ENCODE results near the gene ZNHIT3. TPM values are rescaled to one million over a fixed set of nuclear protein-coding genes. Genes with fewer than 3 reads are reported as not detected.

The ZNHIT3 gene
- total RNA-seq, 2 experiments from 2014 or later: 46.5 to 50.5 TPM

DNA sequence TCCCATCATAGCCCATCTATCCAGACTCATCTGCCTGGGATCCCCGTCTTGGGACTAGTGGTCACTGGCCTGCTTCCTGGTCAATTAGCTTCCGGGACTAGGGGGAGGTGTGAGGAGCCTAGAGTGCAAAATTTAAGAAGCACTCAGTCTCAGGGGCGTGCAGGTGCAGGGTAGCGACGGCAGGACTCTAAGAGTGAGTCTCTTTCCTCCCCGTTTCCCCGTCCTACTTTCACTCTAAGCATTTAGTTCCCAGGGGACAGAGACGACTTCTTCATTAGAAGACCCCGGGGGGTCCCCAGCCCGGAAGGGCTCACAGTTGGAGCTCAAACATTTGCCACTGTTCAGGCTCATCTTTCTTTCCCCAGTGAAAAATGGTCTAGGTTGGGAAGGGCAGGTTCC lies 677 bp upstream of the ZNHIT3 start:
- peaks cover 9% of the 10 kb centered on the region for H3K27me3 Mint-ChIP-seq
- ChIA-PET POLR2A (interaction anchor here (1.5 to 2.0 kb wide), 4 partner anchors 9 to 60 kb away, joined by 3 to 14 read pairs (median 6); partner anchors contain the start of genes MYO19 and PIGW), CTCF (interaction anchor here (0.8 to 1.8 kb wide), 5 partner anchors 12 to 516 kb away, joined by 3 to 5 read pairs (median 3); partner anchors contain the start of genes MYO19 and PIGW)
- H3K4me1 Mint-ChIP-seq (ENCODE audit: low read depth): peaks cover 42% of the 10 kb centered on the region
- peak overlapping the region; percentile 100 for H3K27ac Mint-ChIP-seq
- DNase-seq: no peak
- peak overlapping the region; percentile 99 for H3K4me3 Mint-ChIP-seq
- peaks cover 24% of the 10 kb centered on the region for H3K36me3 Mint-ChIP-seq (ENCODE audit: low read depth)
- no peaks in the 10 kb centered on the region for H3K9me3 Mint-ChIP-seq
- ATAC-seq: no peak
- intact Hi-C loops (cut with micrococcal nuclease): no loop called here
- no peak for TF ChIP-seq CTCF (IDR thresholded peaks at IDR 0.05)

DNA sequence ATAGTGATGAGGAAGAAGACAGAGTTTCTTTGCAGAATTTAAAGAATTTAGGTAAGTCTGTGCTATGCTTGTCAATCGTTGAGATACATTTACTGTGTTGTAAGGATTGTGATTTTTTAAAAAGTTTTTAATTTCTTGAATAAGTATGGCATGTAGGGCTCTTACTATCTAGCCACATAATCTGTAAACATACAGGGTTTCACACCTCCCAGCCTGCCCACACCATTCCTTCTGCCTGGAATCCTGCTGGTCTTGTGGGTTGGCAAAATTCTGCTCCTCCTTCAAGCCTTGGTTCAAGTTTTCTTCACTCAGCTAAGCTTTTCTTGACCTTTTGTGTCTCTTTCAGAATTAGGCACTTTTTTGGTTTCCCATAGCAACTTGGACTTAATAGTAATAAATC lies 7.5 kb downstream of the ZNHIT3 start:
- no peak for TF ChIP-seq CTCF (IDR thresholded peaks at IDR 0.05)
- Mint-ChIP-seq H3K27ac (peak overlapping the region; percentile 51), H3K4me3 (no peak overlapping the region), H3K9me3 (no peaks in the 10 kb centered on the region), H3K27me3 (no peaks in the 10 kb centered on the region), H3K4me1 (ENCODE audit: low read depth) (peaks cover 20% of the 10 kb centered on the region), H3K36me3 (ENCODE audit: low read depth) (peaks cover 56% of the 10 kb centered on the region)
- POLR2A ChIA-PET: interaction anchor here (0.7 to 1.8 kb wide), 2 partner anchors 9 to 903 kb away, joined by 3 to 6 read pairs; no protein-coding TSS in a partner anchor
- intact Hi-C loops (cut with micrococcal nuclease): no loop called here
- CTCF ChIA-PET: interaction anchor here (1.3 kb wide), 1 partner anchor 11 kb away, joined by 3 read pairs; no protein-coding TSS in a partner anchor
- no peak for DNase-seq
- ATAC-seq: no peak

DNA sequence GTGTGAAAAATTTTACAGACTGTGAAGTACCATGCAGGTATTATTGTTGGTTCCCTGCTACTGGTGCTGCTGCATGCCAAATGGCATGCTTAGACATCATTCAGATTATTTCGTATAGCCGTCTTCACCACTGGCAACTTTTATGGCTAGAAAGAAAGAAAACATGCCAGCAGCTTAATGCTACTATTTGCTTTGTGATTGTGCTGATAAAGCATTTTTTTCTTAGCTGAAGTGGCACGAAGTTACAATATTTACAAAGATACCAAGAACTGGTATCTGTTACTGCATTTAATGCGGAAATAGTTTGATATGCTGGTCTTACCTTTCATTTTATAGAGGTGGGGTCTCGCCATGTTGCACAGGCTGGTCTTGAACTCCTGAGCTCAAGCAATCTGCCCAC lies 8.2 kb downstream of the ZNHIT3 start:
- ATAC-seq: no peak
- Mint-ChIP-seq H3K27ac (no peak overlapping the region), H3K9me3 (no peaks in the 10 kb centered on the region), H3K27me3 (no peaks in the 10 kb centered on the region), H3K4me3 (no peak overlapping the region), H3K36me3 (ENCODE audit: low read depth) (peaks cover 49% of the 10 kb centered on the region), H3K4me1 (ENCODE audit: low read depth) (peaks cover 15% of the 10 kb centered on the region)
- intact Hi-C loops (cut with micrococcal nuclease): no loop called here
- ChIA-PET CTCF (interaction anchor here (1.4 kb wide), 1 partner anchor 39 kb away, joined by 6 read pairs; the partner anchor contains the start of genes MYO19 and PIGW), POLR2A (interaction anchor here (0.7 to 1.8 kb wide), 6 partner anchors 9 to 685 kb away, joined by 3 to 6 read pairs (median 4); partner anchors contain the start of gene TAF15)
- DNase-seq: no peak
- TF ChIP-seq CTCF (IDR thresholded peaks at IDR 0.05): no peak

- Mint-ChIP-seq H3K27ac (peak overlapping the region; percentile 27), H3K9me3 (no peaks in the 10 kb centered on the region), H3K36me3 (ENCODE audit: low read depth) (peaks cover 46% of the 10 kb centered on the region), H3K4me3 (no peak overlapping the region), H3K4me1 (ENCODE audit: low read depth) (peaks cover 11% of the 10 kb centered on the region), H3K27me3 (no peaks in the 10 kb centered on the region)
- intact Hi-C loops (cut with micrococcal nuclease): no loop called here
- no peak for TF ChIP-seq CTCF (IDR thresholded peaks at IDR 0.05)
- POLR2A ChIA-PET: interaction anchor here (0.7 to 1.8 kb wide), 7 partner anchors 9 to 686 kb away, joined by 3 to 6 read pairs (median 3); partner anchors contain the start of gene TAF15
- CTCF ChIA-PET: interaction anchor here (1.4 kb wide), 1 partner anchor 39 kb away, joined by 6 read pairs; the partner anchor contains the start of genes MYO19 and PIGW
- ATAC-seq (no peak), DNase-seq (no peak)
Observed at GRCh38 chr17:36495076-36495578, 8.6 kb downstream of the ZNHIT3 start.
